Measurements from ENCODE around the gene ACOT7.
"Not testable (repeated sequence)": the region's sequence is repeated elsewhere in the genome, so short reads cannot be mapped to it uniquely, and the experiment has no call there.

Gene ACOT7

DNA sequence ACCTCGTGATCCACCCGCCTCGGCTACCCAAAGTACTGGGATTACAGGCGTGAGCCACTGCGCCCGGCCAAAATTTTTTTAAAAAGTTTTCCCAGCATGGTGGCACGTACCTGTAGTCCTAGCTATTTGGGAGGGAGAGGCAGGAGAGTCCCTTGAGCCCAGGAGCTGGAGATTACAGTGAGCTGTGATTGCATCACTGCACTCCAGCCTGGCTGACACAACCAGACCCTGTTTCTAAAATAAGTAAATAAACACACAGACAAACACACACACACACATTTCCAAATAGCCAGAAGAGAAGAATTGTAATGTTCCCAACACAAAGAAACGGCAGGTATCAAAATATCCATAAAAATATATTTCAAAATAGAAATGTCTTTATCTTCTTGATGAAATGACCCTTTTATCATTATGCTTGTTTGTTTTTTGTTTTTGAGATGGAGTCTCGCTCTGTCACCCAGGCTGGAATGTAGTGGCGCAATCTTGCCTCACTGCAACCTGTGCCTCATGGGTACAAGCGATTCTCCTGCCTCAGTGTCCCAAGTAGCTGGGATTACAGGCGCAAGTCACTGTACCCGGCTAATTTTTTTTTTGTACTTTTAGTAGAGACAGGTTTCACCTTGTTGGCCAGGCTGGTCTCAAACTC, 16.8 kb upstream of the ACOT7 start:
- no peaks in the 10 kb centered on the region for H3K36me3 ChIP-seq (ENCODE audit: insufficient read depth, low read depth, low read length)
- peaks cover 41% of the 10 kb centered on the region for H3K27me3 ChIP-seq (ENCODE audit: insufficient read depth, low read length)
- H3K9ac ChIP-seq (ENCODE audit: low read depth, low read length), result no peak overlapping the region
- no peaks in the 10 kb centered on the region for H3K9me3 ChIP-seq (ENCODE audit: insufficient read depth, low read depth, low read length)
- peaks cover 4% of the 10 kb centered on the region; the same call in 1 of the 2 replicates for H3K4me1 ChIP-seq (ENCODE audit: insufficient read depth, low read length)
- H3K4me3 ChIP-seq (ENCODE audit: low read length), result no peak overlapping the region
- H3K27ac ChIP-seq (ENCODE audit: low read length), result no peak overlapping the region

DNA sequence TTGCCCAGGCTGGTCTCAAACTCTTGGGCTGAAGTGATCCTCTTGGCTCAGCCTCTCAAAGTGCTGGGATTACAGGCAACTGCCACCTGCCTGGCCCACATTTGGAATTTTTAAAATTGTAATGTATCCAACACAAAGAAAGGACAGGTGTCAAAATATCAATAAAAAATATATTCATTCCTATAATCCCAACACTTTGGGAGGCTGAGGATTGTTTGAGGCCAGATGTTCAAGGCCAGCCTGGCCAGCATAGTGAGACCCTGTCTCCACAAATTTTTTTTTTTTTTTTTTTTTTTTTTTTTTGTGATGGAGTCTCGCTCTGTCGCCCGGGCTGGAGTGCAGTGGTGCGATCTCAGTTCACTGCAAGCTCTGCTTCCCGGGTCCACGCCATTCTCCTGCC, 16.2 kb upstream of the ACOT7 start:
- Histone ChIP-seq H3K4me1 (ENCODE audit: insufficient read depth, low read length) (peaks cover 4% of the 10 kb centered on the region; the same call in 1 of the 2 replicates), H3K27me3 (ENCODE audit: insufficient read depth, low read length) (peaks cover 41% of the 10 kb centered on the region), H3K27ac (ENCODE audit: low read length) (no peak overlapping the region)

DNA sequence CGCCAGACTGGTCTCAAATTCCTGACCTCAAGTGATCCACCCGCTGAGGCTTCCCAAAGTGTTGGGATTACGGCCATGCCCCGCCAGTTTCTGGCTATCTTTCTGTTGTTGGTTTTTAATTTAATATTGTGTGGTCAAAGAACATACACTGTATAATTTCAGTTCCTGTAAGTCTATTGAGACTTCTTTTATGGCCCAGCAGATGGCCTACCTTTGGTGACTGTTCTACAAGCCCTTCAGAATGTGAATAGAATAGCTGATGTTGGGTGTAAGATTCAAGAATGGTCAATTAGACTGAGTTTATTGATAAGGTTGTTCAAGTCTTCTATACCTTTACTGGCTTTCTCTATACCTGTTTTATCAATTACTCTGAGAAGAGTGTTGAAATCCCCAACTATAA, 15.5 kb upstream of the ACOT7 start:
- peaks cover 35% of the 10 kb centered on the region for H3K27me3 ChIP-seq (ENCODE audit: insufficient read depth, low read length)
- no peak overlapping the region for H3K4me3 ChIP-seq (ENCODE audit: low read length)
- no peaks in the 10 kb centered on the region for H3K4me1 ChIP-seq (ENCODE audit: insufficient read depth, low read length)
- no peaks in the 10 kb centered on the region for H3K36me3 ChIP-seq (ENCODE audit: insufficient read depth, low read depth, low read length)
- H3K9ac ChIP-seq (ENCODE audit: low read depth, low read length), result no peak overlapping the region
- H3K9me3 ChIP-seq (ENCODE audit: insufficient read depth, low read depth, low read length), result no peaks in the 10 kb centered on the region
- H3K27ac ChIP-seq (ENCODE audit: low read length), result no peak overlapping the region

More for the DNA sequence above, 16.2 kb upstream of the ACOT7 start:
- no peaks in the 10 kb centered on the region for H3K9me3 ChIP-seq (ENCODE audit: insufficient read depth, low read depth, low read length)
- H3K9ac ChIP-seq (ENCODE audit: low read depth, low read length), result no peak overlapping the region
- no peak overlapping the region for H3K4me3 ChIP-seq (ENCODE audit: low read length)
- no peaks in the 10 kb centered on the region for H3K36me3 ChIP-seq (ENCODE audit: insufficient read depth, low read depth, low read length)

- H3K4me1 ChIP-seq (ENCODE audit: insufficient read depth, low read length), result no peaks in the 10 kb centered on the region
- no peak overlapping the region for H3K9ac ChIP-seq (ENCODE audit: low read depth, low read length)
- no peak overlapping the region for H3K4me3 ChIP-seq (ENCODE audit: low read length)
- no peaks in the 10 kb centered on the region for H3K36me3 ChIP-seq (ENCODE audit: insufficient read depth, low read depth, low read length)
- no peak overlapping the region for H3K27ac ChIP-seq (ENCODE audit: low read length)
- peaks cover 26% of the 10 kb centered on the region for H3K27me3 ChIP-seq (ENCODE audit: insufficient read depth, low read length)
- no peaks in the 10 kb centered on the region for H3K9me3 ChIP-seq (ENCODE audit: insufficient read depth, low read depth, low read length)
These were observed 14.5 kb upstream of the ACOT7 start for GRCh38 chr1:6408023-6408422.

- Histone ChIP-seq H3K36me3 (ENCODE audit: insufficient read depth, low read depth, low read length) (no peaks in the 10 kb centered on the region), H3K4me3 (ENCODE audit: low read length) (no peak overlapping the region), H3K27me3 (ENCODE audit: insufficient read depth, low read length) (peaks cover 18% of the 10 kb centered on the region), H3K27ac (ENCODE audit: low read length) (no peak overlapping the region), H3K9ac (ENCODE audit: low read depth, low read length) (no peak overlapping the region), H3K9me3 (ENCODE audit: insufficient read depth, low read depth, low read length) (no peaks in the 10 kb centered on the region), H3K4me1 (ENCODE audit: insufficient read depth, low read length) (no peaks in the 10 kb centered on the region)
These were observed 8.1 kb upstream of the ACOT7 start for GRCh38 chr1:6401673-6402072.

- no peak overlapping the region for H3K27ac ChIP-seq (ENCODE audit: low read length)
- no peaks in the 10 kb centered on the region for H3K9me3 ChIP-seq (ENCODE audit: insufficient read depth, low read depth, low read length)
- no peak overlapping the region for H3K4me3 ChIP-seq (ENCODE audit: low read length)
- H3K36me3 ChIP-seq (ENCODE audit: insufficient read depth, low read depth, low read length), result no peaks in the 10 kb centered on the region
- 0 out of 2 replicates have a peak, but pooled peaks cover under 1% of the 10 kb centered on the region for H3K4me1 ChIP-seq (ENCODE audit: insufficient read depth, low read length)
- H3K27me3 ChIP-seq (ENCODE audit: insufficient read depth, low read length), result peaks cover 6% of the 10 kb centered on the region
- no peak overlapping the region for H3K9ac ChIP-seq (ENCODE audit: low read depth, low read length)
These were observed 5.7 kb upstream of the ACOT7 start for GRCh38 chr1:6399294-6399693.

GRCh38 chr1:6397844-6398441, 4.4 kb upstream of the ACOT7 start:
- H3K4me1 ChIP-seq (ENCODE audit: insufficient read depth, low read length), result 0 out of 2 replicates have a peak, but pooled peaks cover 2% of the 10 kb centered on the region
- no peaks in the 10 kb centered on the region for H3K9me3 ChIP-seq (ENCODE audit: insufficient read depth, low read depth, low read length)
- H3K27me3 ChIP-seq (ENCODE audit: insufficient read depth, low read length), result peaks cover 4% of the 10 kb centered on the region
- H3K36me3 ChIP-seq (ENCODE audit: insufficient read depth, low read depth, low read length), result no peaks in the 10 kb centered on the region
- no peak overlapping the region for H3K9ac ChIP-seq (ENCODE audit: low read depth, low read length)
- H3K27ac ChIP-seq (ENCODE audit: low read length), result no peak overlapping the region
- no peak overlapping the region for H3K4me3 ChIP-seq (ENCODE audit: low read length)

DNA sequence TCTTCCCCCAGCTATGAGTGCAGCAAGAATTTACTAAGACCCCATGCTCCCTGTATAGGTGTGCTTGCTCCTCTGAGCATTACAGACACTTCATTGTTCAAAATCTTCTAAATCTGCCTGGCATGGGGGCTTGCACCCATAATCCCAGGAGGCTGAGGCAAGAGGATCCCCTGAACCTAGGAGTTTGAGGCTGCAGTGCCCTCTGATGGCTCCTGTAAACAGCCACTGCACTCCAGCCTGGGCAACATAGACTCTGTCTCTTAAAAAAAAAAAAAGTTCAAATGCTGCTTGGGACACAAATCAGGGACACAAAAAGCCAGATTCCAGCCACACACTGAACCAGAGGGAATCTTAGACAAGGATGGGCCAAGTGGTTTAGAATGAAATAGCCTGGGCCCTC, 3.4 kb upstream of the ACOT7 start:
- Histone ChIP-seq H3K9ac (ENCODE audit: low read depth, low read length) (no peak overlapping the region), H3K4me1 (ENCODE audit: insufficient read depth, low read length) (peaks cover 5% of the 10 kb centered on the region), H3K36me3 (ENCODE audit: insufficient read depth, low read depth, low read length) (no peaks in the 10 kb centered on the region), H3K27ac (ENCODE audit: low read length) (no peak overlapping the region), H3K9me3 (ENCODE audit: insufficient read depth, low read depth, low read length) (no peaks in the 10 kb centered on the region), H3K4me3 (ENCODE audit: low read length) (no peak overlapping the region), H3K27me3 (ENCODE audit: insufficient read depth, low read length) (peaks cover 7% of the 10 kb centered on the region; the same call in 1 of the 2 replicates)

- not testable (repeated sequence) for H3K36me3 ChIP-seq (ENCODE audit: insufficient read depth, low read depth, low read length); H3K9me3 ChIP-seq (ENCODE audit: insufficient read depth, low read depth, low read length); H3K9ac ChIP-seq (ENCODE audit: low read depth, low read length); H3K27ac ChIP-seq (ENCODE audit: low read length); H3K4me3 ChIP-seq (ENCODE audit: low read length); H3K27me3 ChIP-seq (ENCODE audit: insufficient read depth, low read length)
- peaks cover 10% of the 10 kb centered on the region for H3K4me1 ChIP-seq (ENCODE audit: insufficient read depth, low read length)
These were observed 2.2 kb upstream of the ACOT7 start for GRCh38 chr1:6395781-6396244.

DNA sequence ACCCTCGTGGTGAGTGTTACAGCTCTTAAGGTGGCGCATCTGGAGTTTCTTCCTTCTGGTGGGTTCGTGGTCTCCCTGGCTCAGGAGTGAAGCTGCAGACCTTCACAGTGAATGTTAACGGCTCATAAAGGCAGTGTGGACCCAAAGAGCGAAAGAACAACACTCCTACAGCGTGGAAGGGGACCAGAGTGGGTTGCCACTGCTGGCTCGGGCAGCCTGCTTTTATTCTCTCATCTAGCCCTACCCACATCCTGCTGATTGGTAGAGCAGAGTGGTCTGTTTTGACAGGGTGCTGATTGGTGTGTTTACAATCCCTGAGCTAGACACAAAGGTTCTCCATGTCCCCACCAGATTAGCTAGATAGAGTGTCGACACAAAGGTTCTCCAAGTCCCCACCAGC, 1.6 kb upstream of the ACOT7 start:
- not testable (repeated sequence) for H3K9me3 ChIP-seq (ENCODE audit: insufficient read depth, low read depth, low read length); H3K36me3 ChIP-seq (ENCODE audit: insufficient read depth, low read depth, low read length); H3K4me3 ChIP-seq (ENCODE audit: low read length); H3K27ac ChIP-seq (ENCODE audit: low read length); H3K9ac ChIP-seq (ENCODE audit: low read depth, low read length); H3K27me3 ChIP-seq (ENCODE audit: insufficient read depth, low read length)
- peaks cover 10% of the 10 kb centered on the region for H3K4me1 ChIP-seq (ENCODE audit: insufficient read depth, low read length)

GRCh38 chr1:6392809-6393399, 663 bp downstream of the ACOT7 start:
- peak overlapping the region; percentile 70 for H3K4me3 ChIP-seq (ENCODE audit: low read length)
- peaks cover 10% of the 10 kb centered on the region for H3K4me1 ChIP-seq (ENCODE audit: insufficient read depth, low read length)
- H3K9me3 ChIP-seq (ENCODE audit: insufficient read depth, low read depth, low read length), result no peaks in the 10 kb centered on the region
- no peak overlapping the region for H3K27ac ChIP-seq (ENCODE audit: low read length)
- peaks cover 7% of the 10 kb centered on the region; the same call in 1 of the 2 replicates for H3K27me3 ChIP-seq (ENCODE audit: insufficient read depth, low read length)
- H3K36me3 ChIP-seq (ENCODE audit: insufficient read depth, low read depth, low read length), result no peaks in the 10 kb centered on the region
- peak overlapping the region; percentile 81 for H3K9ac ChIP-seq (ENCODE audit: low read depth, low read length)

Data from iPS-20b (cell line).